ENCODE measurements around the gene TFB1M. TPM values are rescaled to one million over a fixed set of nuclear protein-coding genes. Genes with fewer than 3 reads are reported as not detected.

Gene TFB1M
- total RNA-seq, 1 donor: 18.8 TPM

DNA sequence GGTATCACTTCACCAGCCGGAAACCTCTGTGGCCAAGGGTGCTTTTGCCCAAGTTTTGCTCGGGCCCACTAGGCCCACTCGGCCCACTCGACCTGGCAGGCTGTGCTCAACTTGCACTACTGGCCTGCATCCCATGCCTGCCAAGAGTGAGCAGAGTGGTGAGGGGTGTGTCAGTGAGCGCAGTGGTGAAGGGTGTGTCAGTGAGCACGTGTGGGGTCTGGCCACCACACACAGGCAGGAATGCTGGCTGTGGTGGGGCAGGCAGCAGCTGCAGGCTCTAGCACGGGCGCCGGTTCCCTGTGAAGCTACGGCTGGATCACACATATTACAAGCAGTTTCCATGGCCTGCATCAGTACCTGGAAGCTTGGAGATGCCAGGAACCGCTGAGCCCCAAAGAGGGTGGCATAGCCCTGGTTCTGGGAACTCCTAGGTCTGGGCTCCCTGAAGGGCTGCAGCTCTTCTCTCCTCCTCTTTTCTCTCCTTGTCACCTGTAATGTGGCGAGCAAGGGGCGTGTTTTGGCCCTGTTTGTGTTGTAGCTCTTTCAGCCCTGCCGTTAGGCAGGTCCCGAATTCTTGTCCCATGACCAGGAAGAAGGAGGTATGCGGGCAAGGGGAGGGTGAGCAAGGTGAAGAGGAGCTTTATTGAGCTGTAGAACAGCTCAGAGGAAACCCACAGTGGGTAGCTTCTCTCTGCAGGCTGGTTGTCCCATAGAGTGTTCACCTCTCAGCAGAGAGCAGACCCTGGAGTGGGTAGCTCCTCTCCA is 101.5 kb downstream of the TFB1M start:
- no peaks in the 10 kb centered on the region for H3K79me2 ChIP-seq (ENCODE audit: insufficient read depth, low read length)
- H2AFZ ChIP-seq (ENCODE audit: low read length): no peak overlapping the region
- TF ChIP-seq, protein P1, sequence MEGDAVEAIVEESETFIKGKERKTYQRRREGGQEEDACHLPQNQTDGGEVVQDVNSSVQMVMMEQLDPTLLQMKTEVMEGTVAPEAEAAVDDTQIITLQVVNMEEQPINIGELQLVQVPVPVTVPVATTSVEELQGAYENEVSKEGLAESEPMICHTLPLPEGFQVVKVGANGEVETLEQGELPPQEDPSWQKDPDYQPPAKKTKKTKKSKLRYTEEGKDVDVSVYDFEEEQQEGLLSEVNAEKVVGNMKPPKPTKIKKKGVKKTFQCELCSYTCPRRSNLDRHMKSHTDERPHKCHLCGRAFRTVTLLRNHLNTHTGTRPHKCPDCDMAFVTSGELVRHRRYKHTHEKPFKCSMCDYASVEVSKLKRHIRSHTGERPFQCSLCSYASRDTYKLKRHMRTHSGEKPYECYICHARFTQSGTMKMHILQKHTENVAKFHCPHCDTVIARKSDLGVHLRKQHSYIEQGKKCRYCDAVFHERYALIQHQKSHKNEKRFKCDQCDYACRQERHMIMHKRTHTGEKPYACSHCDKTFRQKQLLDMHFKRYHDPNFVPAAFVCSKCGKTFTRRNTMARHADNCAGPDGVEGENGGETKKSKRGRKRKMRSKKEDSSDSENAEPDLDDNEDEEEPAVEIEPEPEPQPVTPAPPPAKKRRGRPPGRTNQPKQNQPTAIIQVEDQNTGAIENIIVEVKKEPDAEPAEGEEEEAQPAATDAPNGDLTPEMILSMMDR (IDR thresholded peaks at IDR 0.05; ENCODE audit: extremely low read depth, low read depth, low read length): no peak
- no peak overlapping the region for H3K4me2 ChIP-seq (ENCODE audit: insufficient read depth, low read length)
- no peaks in the 10 kb centered on the region for H4K20me1 ChIP-seq (ENCODE audit: insufficient read depth, low read length)
- no peaks in the 10 kb centered on the region for H3K4me1 ChIP-seq (ENCODE audit: insufficient read depth, low read length)
- peaks cover 4% of the 10 kb centered on the region for H3K36me3 ChIP-seq (ENCODE audit: insufficient read depth, low read length)
- H3K9me3 ChIP-seq (ENCODE audit: low read depth, low read length): no peaks in the 10 kb centered on the region
- no peak for DNase-seq (ENCODE audit: insufficient read length, low spot score, missing footprints)
- no peak overlapping the region for H3K27ac ChIP-seq (ENCODE audit: low read depth, low read length)
- no peak overlapping the region for H3K4me3 ChIP-seq (ENCODE audit: insufficient read depth, low read length)
- H3K27me3 ChIP-seq (ENCODE audit: insufficient read depth, low read length): no peaks in the 10 kb centered on the region

DNA sequence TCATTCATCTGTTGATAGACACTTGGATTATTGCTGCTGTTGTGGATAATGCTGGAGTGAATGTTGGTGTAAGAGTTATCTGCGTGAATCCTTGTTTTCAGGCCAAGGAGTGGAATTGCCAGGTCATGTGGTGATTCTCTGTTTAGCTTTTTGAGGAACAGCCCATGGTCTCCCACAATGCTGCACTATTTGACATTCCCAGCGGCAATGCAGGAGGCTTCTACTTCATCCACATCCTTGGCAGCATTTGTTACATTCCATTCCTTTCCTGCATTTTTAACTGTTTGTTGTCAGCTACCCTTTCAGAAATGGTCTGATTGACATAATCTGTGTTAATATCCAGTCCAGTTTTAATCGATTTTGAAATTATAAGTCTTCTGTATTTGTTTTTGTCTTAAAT is 102.2 kb downstream of the TFB1M start:
- H3K79me2 ChIP-seq (ENCODE audit: insufficient read depth, low read length): no peaks in the 10 kb centered on the region
- no peaks in the 10 kb centered on the region for H3K27me3 ChIP-seq (ENCODE audit: insufficient read depth, low read length)

DNA sequence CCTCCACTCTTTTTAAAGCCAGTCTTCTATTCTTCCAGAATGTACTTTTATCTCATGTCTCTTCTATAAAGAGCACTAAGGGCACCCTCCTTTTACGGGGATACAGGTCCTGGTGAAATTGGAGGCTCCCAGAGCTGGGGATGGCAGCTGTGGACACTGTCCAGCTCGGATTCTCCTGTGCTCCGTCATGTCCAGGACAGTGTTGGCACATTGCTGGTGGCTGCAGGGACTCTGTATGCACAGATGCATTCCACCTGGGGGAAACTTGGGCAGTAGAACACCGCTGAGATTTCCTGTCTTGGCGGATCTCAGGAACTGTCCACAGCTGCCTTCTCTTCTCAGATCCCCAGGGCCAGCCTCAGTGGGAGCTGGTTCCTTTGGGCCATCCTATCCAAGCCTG is 107.1 kb downstream of the TFB1M start:
- DNase-seq (ENCODE audit: insufficient read length, low spot score, missing footprints): no peak
- no peaks in the 10 kb centered on the region for H3K79me2 ChIP-seq (ENCODE audit: insufficient read depth, low read length)
- TF ChIP-seq, protein P1 (IDR thresholded peaks at IDR 0.05; ENCODE audit: extremely low read depth, low read depth, low read length): no peak

More for the DNA sequence above, 102.2 kb downstream of the TFB1M start:
- no peak overlapping the region for H3K4me2 ChIP-seq (ENCODE audit: insufficient read depth, low read length)
- H3K36me3 ChIP-seq (ENCODE audit: insufficient read depth, low read length): peaks cover 4% of the 10 kb centered on the region
- DNase-seq (ENCODE audit: insufficient read length, low spot score, missing footprints): no peak
- no peak overlapping the region for H3K27ac ChIP-seq (ENCODE audit: low read depth, low read length)
- no peak overlapping the region for H2AFZ ChIP-seq (ENCODE audit: low read length)
- no peaks in the 10 kb centered on the region for H3K4me1 ChIP-seq (ENCODE audit: insufficient read depth, low read length)
- H3K9me3 ChIP-seq (ENCODE audit: low read depth, low read length): no peaks in the 10 kb centered on the region
- H3K4me3 ChIP-seq (ENCODE audit: insufficient read depth, low read length): no peak overlapping the region
- TF ChIP-seq, protein P1 (IDR thresholded peaks at IDR 0.05; ENCODE audit: extremely low read depth, low read depth, low read length): no peak
- H4K20me1 ChIP-seq (ENCODE audit: insufficient read depth, low read length): no peaks in the 10 kb centered on the region

More for the DNA sequence above, 107.1 kb downstream of the TFB1M start:
- Histone ChIP-seq H3K4me1 (ENCODE audit: insufficient read depth, low read length) (peaks cover 2% of the 10 kb centered on the region), H4K20me1 (ENCODE audit: insufficient read depth, low read length) (no peaks in the 10 kb centered on the region), H3K9me3 (ENCODE audit: low read depth, low read length) (no peaks in the 10 kb centered on the region), H3K4me3 (ENCODE audit: insufficient read depth, low read length) (no peak overlapping the region), H3K4me2 (ENCODE audit: insufficient read depth, low read length) (no peak overlapping the region), H3K27ac (ENCODE audit: low read depth, low read length) (no peak overlapping the region), H3K27me3 (ENCODE audit: insufficient read depth, low read length) (no peaks in the 10 kb centered on the region), H3K36me3 (ENCODE audit: insufficient read depth, low read length) (peaks cover 4% of the 10 kb centered on the region), H2AFZ (ENCODE audit: low read length) (no peak overlapping the region)

Other genes with a start within 250 kb of the TFB1M start
- gene CLDN20, start 50.5 kb downstream of the TFB1M start, total RNA-seq: not detected in 2 replicates
- gene NOX3, start 141.4 kb upstream of the TFB1M start, total RNA-seq: not detected in 2 replicates